ENCODE data around the gene HECTD4.

GRCh38 chr12:112166051-112167015 is 215.9 kb downstream of the HECTD4 start:
- no peak for TF ChIP-seq CTCF (IDR thresholded peaks at IDR 0.05)
- TF ChIP-seq POLR2A (IDR thresholded peaks at IDR 0.05), result no peak

Data from body of pancreas (tissue), 4 donors.